ENCODE data around the gene GABBR2. TPM values are rescaled to one million over a fixed set of nuclear protein-coding genes. Genes with fewer than 3 reads are reported as not detected.

The GABBR2 gene
- total RNA-seq, 6 experiments from 2014 or later: not detected

- WGBS (ENCODE audit: insufficient coverage, low coverage, low lambda C conversion rate, missing lambda C conversion rate): 56% methylated on average over 3 of the region's 7 CpGs
- no peak overlapping the region for H3K4me3 ChIP-seq
- H3K27me3 ChIP-seq: no peaks in the 10 kb centered on the region
- DNase-seq (no peak), ATAC-seq (no peak)
- no peak overlapping the region for H3K27ac ChIP-seq
- no peak for TF ChIP-seq POLR2A (IDR thresholded peaks at IDR 0.05)
- TF ChIP-seq, protein P1, sequence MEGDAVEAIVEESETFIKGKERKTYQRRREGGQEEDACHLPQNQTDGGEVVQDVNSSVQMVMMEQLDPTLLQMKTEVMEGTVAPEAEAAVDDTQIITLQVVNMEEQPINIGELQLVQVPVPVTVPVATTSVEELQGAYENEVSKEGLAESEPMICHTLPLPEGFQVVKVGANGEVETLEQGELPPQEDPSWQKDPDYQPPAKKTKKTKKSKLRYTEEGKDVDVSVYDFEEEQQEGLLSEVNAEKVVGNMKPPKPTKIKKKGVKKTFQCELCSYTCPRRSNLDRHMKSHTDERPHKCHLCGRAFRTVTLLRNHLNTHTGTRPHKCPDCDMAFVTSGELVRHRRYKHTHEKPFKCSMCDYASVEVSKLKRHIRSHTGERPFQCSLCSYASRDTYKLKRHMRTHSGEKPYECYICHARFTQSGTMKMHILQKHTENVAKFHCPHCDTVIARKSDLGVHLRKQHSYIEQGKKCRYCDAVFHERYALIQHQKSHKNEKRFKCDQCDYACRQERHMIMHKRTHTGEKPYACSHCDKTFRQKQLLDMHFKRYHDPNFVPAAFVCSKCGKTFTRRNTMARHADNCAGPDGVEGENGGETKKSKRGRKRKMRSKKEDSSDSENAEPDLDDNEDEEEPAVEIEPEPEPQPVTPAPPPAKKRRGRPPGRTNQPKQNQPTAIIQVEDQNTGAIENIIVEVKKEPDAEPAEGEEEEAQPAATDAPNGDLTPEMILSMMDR (IDR thresholded peaks at IDR 0.05): no peak
- H3K9me3 ChIP-seq: no peaks in the 10 kb centered on the region
- no peaks in the 10 kb centered on the region for H3K36me3 ChIP-seq
- intact Hi-C loops (cut with DNase I): no loop called here
- H3K4me1 ChIP-seq: no peaks in the 10 kb centered on the region
Measured at GRCh38 chr9:98372077-98372836, 336.5 kb downstream of the GABBR2 start.

DNA sequence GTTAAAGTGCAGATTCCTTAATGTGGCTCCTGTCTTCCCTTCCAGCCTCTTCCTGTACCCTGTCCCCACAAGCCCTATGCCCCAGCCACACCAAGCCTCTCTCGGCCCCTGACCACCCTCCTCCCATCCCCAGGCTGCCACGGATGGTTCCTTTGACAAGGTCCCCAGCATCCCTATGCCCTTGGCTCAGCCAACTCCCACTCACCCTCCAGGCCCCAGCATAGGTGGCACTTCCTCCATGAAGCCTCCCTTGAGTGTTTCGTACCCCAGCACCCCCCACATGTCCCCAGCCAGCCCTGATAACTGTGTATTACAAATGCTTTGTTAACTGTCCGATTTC, 337.8 kb downstream of the GABBR2 start:
- Histone ChIP-seq H3K4me1 (no peaks in the 10 kb centered on the region), H3K9me3 (no peaks in the 10 kb centered on the region), H3K36me3 (no peaks in the 10 kb centered on the region), H3K27ac (no peak overlapping the region), H3K27me3 (no peaks in the 10 kb centered on the region), H3K4me3 (no peak overlapping the region)
- DNase-seq (no peak), ATAC-seq (no peak)
- intact Hi-C loops (cut with DNase I): no loop called here
- 93% methylated on average over 3 of the region's 4 CpGs for WGBS (ENCODE audit: insufficient coverage, low coverage, low lambda C conversion rate, missing lambda C conversion rate)
- no peak for TF ChIP-seq POLR2A (IDR thresholded peaks at IDR 0.05)
- TF ChIP-seq, protein P1 (IDR thresholded peaks at IDR 0.05): no peak

DNA sequence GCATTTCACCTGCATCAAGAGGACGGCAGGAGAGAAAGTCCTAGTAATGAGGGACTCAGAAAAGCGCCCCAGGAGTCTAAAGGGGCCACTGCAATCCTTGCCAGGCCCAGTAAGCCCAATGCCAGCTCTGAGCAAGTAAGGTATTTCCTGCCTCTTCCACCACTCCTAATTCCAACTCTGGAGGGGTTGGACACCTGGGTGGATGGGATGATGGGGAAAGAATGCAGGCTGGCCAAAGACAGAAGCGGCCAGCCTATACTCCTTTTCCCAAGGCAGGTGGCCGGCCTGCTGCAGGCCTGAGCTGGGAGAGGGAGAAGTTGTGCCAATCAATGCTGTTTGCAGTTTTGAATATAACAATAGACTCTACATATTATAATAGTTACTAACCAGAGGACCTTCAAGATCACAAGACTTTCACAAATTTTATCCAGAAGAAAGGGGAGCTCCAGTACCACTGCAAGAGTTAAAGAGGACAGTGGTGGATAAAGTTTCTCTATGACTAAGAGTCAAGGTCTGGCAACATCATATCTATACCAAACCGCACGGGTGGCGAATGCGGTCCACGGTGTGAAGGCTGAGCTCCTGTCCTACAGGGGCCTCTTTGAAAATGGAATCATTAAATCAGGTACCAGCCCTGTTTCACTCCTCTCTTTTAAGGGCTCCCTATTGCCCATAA, 338.3 kb downstream of the GABBR2 start:
- 93% methylated on average over 7 of the region's 9 CpGs for WGBS (ENCODE audit: insufficient coverage, low coverage, low lambda C conversion rate, missing lambda C conversion rate)
- no peak overlapping the region for H3K4me3 ChIP-seq
- H3K4me1 ChIP-seq: no peaks in the 10 kb centered on the region
- ATAC-seq (no peak), DNase-seq (no peak)
- H3K27ac ChIP-seq: no peak overlapping the region
- H3K27me3 ChIP-seq: no peaks in the 10 kb centered on the region
- TF ChIP-seq, protein P1 (IDR thresholded peaks at IDR 0.05): no peak
- no peak for TF ChIP-seq POLR2A (IDR thresholded peaks at IDR 0.05)
- H3K9me3 ChIP-seq: no peaks in the 10 kb centered on the region
- no peaks in the 10 kb centered on the region for H3K36me3 ChIP-seq
- intact Hi-C loops (cut with DNase I): no loop called here

DNA sequence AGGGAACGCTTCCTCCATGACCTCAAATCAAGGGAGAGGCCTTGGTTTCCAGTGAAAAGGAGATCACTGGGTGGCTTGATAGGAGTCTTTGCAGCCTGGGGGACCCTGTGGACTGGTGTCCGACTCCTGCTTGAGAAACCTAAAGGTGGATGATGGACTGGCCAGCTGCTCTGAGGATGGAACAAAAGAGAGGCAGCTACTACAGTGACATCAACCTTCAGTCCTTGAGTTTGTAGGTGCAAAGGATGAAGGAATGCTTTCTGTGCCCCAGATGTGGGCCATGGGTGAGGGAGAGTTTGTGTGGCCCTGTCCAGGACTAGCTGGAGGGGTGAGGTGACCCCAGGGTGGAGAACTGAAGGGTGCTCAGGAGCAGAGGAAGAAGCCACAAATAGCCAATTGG, 338.8 kb downstream of the GABBR2 start:
- no peak for DNase-seq
- no peaks in the 10 kb centered on the region for H3K36me3 ChIP-seq
- ATAC-seq: no peak
- no peaks in the 10 kb centered on the region for H3K4me1 ChIP-seq
- intact Hi-C loops (cut with DNase I): no loop called here
- no peak for TF ChIP-seq POLR2A (IDR thresholded peaks at IDR 0.05)
- TF ChIP-seq, protein P1 (IDR thresholded peaks at IDR 0.05): no peak
- H3K4me3 ChIP-seq: no peak overlapping the region
- 90% methylated on average over 2 of the region's 2 CpGs for WGBS (ENCODE audit: insufficient coverage, low coverage, low lambda C conversion rate, missing lambda C conversion rate)
- H3K27ac ChIP-seq: no peak overlapping the region
- H3K9me3 ChIP-seq: no peaks in the 10 kb centered on the region
- H3K27me3 ChIP-seq: no peaks in the 10 kb centered on the region

Measured in right lobe of liver (tissue), 6 donors.